Activated gamma-delta T cell treated with anti-CD3 and anti-CD28 coated beads, Interleukin-2, amount 50 U/mL, for 16 hours (primary cell): ENCODE data around the gene XCL1.
A peak's percentile ranks its signal among the peaks of the same experiment; 100 is the strongest.
"Not testable (repeated sequence)": the region's sequence is repeated elsewhere in the genome, so short reads cannot be mapped to it uniquely, and the experiment has no call there.

Experiments used
- DNase-seq: peaks from one replicate; pipeline ENCODE4 v3.0.0-alpha.2; 2020; ENCODE audit warnings: low read depth

The XCL1 gene

GRCh38 chr1:168576245-168576688, at the start of gene XCL1:
TSS of gene XCL1 (plus strand) at chr1:168576605. CDS start at chr1:168576638, 33 bp downstream.
- DNase-seq = peak; percentile 26

GRCh38 chr1:168529518-168529917, 46.9 kb upstream of the XCL1 start:
- no peak for DNase-seq

GRCh38 chr1:168531615-168532345, 44.6 kb upstream of the XCL1 start:
- no peak for DNase-seq

- no peak for DNase-seq
Measured at GRCh38 chr1:168535536-168535935, 40.9 kb upstream of the XCL1 start.

GRCh38 chr1:168540798-168541197, 35.6 kb upstream of the XCL1 start:
- not testable (repeated sequence) for DNase-seq

- not testable (repeated sequence) for DNase-seq
Measured at GRCh38 chr1:168542978-168543377, 33.4 kb upstream of the XCL1 start.

- DNase-seq = not testable (repeated sequence)
Measured at GRCh38 chr1:168543840-168544498, 32.4 kb upstream of the XCL1 start, which contains the start of gene XCL2. TSS of gene XCL2 (minus strand) at chr1:168543997. CDS start at chr1:168543964, 33 bp downstream.

GRCh38 chr1:168545678-168546552, 30.5 kb upstream of the XCL1 start:
- DNase-seq = not testable (repeated sequence)

GRCh38 chr1:168546553-168546895, 29.9 kb upstream of the XCL1 start:
- not testable (repeated sequence) for DNase-seq

GRCh38 chr1:168550971-168551370, 25.4 kb upstream of the XCL1 start:
- no peak for DNase-seq

GRCh38 chr1:168551688-168552087, 24.7 kb upstream of the XCL1 start:
- DNase-seq = no peak

GRCh38 chr1:168552961-168553360, 23.4 kb upstream of the XCL1 start:
- no peak for DNase-seq

- DNase-seq = no peak
Measured at GRCh38 chr1:168553680-168554553, 22.5 kb upstream of the XCL1 start.

- DNase-seq = no peak
Measured at GRCh38 chr1:168554603-168555483, 21.6 kb upstream of the XCL1 start.

GRCh38 chr1:168555508-168556046, 20.8 kb upstream of the XCL1 start:
- DNase-seq = no peak

- DNase-seq = no peak
Measured at GRCh38 chr1:168556647-168557046, 19.8 kb upstream of the XCL1 start.

- no peak for DNase-seq
Measured at GRCh38 chr1:168560370-168560769, 16.0 kb upstream of the XCL1 start.

- DNase-seq = no peak
Measured at GRCh38 chr1:168561989-168562388, 14.4 kb upstream of the XCL1 start.

- DNase-seq = no peak
Measured at GRCh38 chr1:168565825-168566224, 10.6 kb upstream of the XCL1 start.

- DNase-seq = no peak
Measured at GRCh38 chr1:168567007-168567406, 9.4 kb upstream of the XCL1 start.
